ENCODE measurements around the gene NRXN2.
"Not testable (repeated sequence)": the region's sequence is repeated elsewhere in the genome, so short reads cannot be mapped to it uniquely, and the experiment has no call there.

NRXN2 gene

DNA sequence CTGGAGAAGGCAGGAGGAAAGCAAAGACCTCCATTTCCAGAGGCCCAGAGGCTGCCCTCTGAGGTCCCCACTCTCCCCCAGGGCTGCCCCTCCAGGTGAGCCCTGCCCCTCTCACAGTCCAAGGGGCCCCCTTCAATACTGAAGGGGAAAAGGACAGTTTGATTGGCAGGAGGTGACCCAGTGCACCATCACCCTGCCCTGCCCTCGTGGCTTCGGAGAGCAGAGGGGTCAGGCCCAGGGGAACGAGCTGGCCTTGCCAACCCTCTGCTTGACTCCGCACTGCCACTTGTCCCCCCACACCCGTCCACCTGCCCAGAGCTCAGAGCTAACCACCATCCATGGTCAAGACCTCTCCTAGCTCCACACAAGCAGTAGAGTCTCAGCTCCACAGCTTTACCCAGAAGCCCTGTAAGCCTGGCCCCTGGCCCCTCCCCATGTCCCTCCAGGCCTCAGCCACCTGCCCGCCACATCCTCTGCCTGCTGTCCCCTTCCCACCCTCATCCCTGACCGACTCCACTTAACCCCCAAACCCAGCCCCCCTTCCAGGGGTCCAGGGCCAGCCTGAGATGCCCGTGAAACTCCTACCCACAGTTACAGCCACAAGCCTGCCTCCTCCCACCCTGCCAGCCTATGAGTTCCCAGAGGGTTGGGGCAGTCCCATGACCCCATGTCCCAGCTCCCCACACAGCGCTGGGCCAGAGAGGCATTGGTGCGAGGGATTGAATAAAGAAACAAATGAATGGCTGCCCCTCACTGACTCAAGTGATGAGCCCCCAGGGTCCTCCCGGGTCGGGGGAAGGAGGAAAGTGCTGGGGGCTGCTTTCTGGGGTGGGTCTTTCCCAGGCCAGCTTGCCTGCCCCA, 121.2 kb downstream of the NRXN2 start:
- DNase-seq, result no peak

DNA sequence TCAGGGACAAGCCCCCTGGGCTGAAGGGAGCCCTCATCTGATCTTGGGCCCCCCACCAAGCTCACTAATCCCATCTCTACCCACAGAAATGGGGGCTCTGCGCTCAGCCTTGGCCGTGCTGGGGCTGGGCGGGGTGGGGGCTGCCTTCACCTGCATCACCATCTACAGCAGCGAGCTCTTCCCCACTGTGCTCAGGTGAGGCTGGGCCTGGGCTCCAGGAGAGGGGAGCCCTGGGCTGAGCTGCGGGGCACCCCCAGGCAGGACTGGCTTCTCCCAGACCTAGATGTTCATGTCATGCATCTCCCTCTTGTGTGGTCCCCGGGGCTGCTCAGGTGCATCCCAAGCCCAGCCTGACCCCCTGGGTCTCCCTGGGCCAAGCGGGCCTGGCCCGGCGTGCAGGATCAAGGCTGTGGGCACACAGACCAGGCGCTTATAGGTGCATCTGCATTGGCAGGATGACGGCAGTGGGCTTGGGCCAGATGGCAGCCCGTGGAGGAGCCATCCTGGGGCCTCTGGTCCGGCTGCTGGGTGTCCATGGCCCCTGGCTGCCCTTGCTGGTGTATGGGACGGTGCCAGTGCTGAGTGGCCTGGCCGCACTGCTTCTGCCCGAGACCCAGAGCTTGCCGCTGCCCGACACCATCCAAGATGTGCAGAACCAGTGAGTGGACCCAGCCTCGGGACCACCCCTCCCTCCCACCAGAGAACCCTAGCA, 122.6 kb downstream of the NRXN2 start:
- DNase-seq, result no peak

DNA sequence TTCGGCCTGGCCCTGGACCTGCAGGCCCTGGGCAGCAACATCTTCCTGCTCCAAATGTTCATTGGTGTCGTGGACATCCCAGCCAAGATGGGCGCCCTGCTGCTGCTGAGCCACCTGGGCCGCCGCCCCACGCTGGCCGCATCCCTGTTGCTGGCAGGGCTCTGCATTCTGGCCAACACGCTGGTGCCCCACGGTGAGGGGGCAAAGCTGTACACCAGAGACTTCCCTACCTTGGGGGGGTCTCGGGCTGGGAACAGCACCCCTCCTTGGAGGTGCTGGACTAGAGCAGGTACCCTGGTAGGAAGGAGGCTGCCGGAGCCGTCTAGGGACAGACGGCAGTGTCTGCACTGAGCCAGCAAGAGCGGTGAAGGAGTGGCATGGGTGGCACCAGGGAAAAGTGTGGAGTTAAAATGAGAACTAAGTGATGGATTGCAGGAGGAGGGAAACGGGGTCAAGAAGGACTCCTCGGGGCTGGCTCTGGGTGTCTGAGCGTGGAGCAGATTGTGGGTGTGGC, 123.2 kb downstream of the NRXN2 start:
- no peak for DNase-seq

DNA sequence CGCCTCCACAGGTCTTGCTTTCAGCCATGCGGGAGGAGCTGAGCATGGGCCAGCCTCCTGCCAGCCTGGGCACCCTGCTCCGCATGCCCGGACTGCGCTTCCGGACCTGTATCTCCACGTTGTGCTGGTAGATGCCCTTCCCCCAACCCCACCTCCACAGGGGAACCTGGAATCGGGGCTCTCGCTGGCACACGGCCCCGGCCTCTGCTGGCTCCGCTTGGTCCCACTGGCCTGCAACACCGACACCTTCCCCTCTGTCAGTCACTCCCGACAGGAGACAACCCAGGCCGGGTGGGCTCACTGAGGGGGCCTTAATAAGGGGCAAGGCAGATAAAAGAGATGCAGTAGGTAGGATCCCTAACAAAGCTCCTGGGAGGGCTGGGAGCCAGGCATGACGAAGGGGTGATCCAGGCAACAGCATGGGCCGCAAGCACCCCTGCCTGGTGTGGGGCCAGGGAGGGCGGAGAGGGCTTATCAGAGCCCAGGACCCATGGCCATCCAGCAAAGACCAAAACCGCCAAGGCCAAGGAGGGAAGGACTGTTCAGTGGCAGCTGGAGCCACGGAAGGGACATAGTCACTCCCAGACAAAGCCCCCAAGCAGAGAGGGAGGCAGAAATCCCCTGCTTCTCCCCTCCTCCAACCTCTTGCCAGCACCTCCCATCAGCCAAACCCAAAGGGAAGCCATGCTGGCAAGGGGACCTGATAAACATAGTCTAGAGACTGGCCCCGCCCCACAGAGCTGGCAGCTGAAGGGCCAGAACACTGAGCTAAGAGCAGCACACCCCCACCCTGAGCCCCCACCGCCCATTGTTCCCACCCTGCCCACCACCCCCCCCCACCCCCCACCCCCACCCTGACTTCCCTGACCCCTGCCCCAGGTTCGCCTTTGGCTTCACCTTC, 124.0 kb downstream of the NRXN2 start:
- DNase-seq, result no peak

DNA sequence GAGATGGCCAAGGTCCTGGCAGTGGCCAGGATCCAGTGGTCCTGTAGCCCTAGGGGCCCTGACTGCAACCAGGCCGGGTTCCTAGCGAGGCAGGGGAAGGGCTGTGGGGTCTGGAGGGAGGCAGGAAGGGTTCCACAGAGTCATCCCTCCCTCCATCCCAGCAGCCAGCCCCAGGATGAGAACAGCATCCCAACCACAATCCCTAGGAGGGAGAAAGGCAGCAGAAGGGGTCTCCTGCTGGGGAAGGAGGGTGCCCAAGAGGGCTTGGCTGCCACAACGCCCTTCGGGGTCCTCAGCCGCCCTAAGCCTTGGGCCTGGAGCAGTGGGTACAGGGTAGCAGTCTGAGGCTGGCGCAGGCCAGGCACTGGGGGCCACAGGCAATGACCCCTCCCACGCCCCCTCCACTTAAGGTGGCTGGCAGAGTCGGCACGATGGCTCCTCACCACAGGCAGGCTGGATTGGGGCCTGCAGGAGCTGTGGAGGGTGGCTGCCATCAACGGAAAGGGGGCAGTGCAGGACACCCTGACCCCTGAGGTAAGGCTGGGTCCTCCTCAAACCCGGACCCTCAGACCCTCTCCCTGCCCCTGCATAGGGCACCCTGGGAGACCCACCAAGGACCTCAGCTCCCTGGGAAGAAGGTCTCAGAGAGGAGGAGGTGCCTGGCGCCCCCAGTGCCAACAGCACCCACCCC, 124.7 kb downstream of the NRXN2 start:
- DNase-seq, result no peak

DNA sequence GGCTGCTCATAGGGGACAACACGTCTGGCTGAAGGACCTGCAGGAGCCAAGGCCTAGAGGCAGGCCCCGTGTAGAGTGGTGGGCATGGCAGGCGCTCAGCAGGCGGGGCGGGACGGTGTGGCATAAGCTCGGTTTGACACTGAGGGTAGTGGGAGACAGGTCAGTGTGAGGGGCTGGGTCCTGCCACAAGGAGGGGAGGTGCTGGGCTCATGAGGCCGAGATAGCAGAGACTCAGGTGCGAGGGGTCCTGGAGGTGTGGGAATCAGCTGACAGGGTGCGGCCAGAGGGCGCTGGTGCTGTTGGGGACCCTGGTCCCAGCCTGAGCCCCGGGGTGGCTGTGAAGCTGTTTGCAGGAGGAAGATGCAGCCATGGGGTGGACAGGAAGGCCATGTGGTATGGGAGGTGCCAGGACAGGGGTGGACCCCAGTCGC, 125.3 kb downstream of the NRXN2 start:
- DNase-seq, result no peak

DNA sequence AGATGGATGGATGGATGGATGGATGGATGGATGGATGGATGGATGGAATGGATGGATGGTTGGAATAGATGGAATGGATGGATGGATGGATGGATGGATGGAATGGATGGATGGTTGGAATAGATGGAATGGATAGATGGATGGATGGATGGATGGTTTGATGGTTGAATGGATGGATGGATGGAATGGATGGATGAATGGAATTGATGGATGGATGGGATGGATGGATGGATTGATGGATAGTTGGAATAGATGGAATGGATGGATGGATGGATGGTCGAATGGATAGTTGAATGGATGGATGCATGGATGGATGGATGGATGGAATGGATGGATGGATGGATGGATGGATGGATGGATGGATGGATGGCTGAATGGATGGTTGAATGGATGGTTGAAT, 127.1 kb downstream of the NRXN2 start:
- not testable (repeated sequence) for DNase-seq

DNA sequence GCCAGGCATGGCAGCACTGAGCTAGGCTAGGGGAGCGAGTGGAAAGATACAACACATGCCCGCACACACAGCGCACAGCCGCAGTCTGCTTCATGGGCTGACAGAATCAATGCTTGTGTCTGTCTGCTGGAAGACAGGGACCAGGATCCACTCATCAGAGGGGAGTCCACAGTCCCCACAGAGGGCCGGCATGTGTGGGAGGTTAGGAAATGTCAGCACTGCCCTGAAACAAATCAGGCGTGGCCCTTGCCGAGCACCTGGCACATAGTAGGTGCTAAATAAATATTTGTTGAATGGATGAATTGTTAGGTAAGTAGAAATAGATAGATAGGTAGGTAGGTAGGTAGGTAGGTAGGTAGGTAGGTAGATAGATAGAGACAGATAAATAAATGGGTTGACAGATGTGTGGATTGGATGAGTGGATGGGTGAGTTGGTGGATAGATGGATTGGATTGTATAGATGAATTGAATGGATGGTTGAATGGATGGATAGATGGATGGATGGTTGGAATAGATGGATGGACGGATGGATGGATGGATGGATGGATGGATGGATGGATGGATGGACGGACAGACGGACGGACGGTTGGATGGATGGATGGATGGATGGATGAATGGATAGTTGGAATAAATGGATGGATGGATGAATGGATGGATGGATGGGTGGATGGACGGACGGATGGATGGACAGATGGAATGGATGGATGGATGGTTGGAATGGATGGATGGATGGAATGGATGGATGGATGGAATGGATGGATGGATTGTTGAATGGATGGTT, 128.6 kb downstream of the NRXN2 start:
- no peak for DNase-seq

DNA sequence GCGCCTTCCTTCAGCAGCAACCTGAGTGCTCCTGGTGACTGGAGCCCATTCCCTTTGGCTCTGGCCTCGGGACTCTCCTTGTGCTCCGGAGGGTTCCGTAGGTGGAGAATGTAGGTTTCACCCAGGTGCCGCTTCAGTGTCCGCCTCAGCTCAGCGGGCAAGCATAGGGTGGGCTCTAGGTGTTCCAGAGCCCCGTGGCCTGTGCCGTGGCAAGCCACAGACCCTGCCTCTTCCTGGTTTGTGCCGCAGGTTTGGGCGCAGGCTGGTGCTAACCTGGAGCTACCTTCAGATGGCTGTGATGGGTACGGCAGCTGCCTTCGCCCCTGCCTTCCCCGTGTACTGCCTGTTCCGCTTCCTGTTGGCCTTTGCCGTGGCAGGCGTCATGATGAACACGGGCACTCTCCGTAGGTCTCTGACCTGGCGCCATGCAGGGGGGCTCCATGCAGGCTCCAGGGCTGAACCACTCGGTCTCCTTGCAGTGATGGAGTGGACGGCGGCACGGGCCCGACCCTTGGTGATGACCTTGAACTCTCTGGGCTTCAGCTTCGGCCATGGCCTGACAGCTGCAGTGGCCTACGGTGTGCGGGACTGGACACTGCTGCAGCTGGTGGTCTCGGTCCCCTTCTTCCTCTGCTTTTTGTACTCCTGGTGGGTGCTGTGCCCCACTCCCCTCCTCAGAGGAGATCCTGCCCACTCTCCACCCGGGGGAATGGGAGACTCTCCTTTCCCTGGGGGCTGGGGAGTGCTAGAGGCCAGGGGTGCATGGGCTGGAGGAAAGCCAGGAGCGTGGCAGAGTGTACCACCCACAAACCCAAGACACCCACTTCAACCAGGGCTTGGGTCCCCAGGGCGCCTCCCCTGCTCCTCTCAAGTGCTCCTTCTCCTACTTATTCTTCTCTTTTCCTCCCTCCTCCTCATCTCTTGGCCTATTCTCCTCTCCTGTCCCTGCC, 129.6 kb downstream of the NRXN2 start:
- no peak for DNase-seq

DNA sequence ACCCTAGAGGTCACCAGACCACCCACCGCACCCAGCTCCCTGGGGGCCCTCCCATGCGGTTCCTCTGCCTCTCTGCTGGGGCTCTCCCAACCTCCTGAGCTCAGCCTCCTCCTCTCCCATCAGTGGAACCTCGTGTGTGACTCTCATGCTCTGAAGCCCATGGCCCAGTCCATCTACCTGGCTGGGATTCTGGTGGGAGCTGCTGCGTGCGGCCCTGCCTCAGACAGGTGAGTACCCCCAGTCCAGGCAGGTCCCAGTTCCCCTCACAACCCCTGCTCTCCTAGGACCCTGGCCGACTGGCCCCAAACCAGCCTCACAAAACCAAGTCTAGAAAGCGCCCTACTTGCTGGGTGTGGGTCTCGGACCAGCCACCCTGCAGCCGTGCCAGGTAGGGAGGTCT, 130.3 kb downstream of the NRXN2 start:
- no peak for DNase-seq

DNA sequence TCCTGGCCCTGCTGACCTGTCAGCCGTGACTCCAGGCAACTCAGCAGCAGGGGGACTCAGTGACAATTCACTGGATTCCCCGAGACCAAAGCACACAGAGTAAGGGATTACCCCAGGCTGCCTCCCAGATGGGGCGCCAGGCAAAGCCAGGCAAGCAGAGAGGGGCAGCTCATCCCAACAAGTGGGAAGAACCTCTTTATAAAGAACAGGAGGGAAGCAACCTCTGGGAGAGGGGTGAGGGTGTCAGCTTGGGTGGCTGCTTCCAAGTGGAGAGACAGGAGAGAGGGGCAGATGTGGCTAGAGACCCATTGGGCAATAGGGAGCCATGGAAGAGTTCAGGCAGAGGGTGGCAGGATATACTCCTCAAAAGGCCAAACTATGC, 130.8 kb downstream of the NRXN2 start:
- no peak for DNase-seq

DNA sequence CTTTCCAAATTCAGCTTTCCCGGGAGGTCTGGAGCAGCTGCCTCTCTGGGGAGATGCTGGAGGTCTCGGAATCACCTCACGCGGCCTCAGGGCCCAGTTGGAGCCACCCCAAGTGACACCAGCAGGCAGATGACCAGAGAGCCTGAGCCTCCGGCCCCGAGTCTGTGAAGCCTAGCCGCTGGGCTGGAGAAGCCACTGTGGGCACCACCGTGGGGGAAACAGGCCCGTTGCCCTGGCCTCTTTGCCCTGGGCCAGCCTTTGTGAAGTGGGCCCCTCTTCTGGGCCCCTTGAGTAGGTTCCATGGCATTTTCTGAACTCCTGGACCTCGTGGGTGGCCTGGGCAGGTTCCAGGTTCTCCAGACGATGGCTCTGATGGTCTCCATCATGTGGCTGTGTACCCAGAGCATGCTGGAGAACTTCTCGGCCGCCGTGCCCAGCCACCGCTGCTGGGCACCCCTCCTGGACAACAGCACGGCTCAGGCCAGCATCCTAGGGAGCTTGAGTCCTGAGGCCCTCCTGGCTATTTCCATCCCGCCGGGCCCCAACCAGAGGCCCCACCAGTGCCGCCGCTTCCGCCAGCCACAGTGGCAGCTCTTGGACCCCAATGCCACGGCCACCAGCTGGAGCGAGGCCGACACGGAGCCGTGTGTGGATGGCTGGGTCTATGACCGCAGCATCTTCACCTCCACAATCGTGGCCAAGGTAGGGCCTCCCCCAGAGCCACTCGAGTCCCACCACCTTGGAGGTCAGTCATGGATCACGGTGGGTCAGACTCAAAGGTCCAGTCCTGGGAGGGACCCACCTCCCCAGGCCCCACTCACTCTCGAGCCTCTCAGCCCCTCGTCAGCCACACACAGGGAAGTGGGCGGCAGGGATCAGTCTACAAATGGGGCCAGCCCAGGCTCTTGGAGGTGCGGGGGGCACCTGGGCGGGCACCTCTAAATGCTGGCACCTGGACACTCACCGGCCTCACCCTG, 131.5 kb downstream of the NRXN2 start:
- no peak for DNase-seq

DNA sequence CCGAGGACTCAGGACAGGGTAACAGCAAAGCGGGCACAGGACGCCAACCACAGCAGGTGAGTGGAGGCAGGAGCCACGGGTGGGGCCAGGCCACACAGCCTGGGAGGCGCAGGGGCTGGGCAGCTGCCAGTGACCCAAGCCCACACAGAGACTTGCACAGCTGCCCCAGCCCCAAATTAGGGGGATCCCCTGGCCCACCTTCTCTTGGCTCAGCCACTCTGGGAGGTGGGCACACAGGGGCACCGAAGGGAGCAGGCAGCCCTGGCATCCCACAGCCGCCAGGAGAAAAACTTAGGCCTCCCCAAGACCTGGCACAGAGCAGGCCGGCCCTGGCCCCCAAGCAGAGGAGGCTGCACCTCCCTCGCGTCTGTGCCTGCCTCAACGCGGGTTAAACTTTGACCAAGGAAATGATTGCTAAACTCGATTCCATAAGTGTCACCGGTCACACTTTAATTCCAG, 132.2 kb downstream of the NRXN2 start, which contains the start of gene SLC22A12:
Gene SLC22A12 (plus strand): TSS at position 458 of the 459 bp plus-strand sequence. CDS start 337 bp downstream, outside the sequence.
- DNase-seq, result no peak

DNA sequence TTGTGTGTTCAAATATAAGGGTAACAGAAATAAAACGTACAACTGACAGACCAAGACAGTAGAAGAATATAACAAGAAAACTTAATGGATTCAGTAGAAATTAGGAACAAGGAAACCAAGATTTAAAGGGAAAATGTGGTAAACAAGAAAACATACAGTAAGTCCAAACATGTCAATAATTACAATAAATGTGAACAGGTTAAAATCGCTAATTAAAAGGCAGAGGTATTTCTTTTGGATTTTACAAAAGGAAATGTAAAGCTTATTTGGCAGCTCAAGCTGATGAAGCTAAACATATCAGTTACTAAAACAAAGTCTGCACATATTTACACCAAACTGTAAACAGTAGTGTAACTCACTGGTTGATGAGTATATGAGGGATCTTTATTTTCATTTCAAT, 134.3 kb downstream of the NRXN2 start:
- no peak for DNase-seq

DNA sequence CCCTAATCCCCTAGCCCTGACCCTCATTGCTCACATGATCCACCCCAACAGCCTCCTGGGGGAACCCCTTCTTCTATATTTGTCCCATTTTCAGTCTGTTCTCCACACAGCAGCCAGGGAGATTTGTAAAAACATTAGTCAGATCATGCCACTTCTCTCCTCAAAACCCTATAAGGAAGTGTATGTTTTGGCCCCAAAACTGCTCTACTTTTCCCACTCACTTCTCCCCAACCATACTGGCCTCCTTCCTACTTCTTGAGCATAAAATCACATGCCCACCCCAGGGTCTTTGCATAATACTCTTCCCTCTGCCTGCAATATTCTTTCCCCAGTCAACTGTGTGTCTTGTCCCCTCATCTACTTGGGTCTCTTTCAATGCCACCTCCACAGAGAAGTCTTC, 136.6 kb downstream of the NRXN2 start:
- no peak for DNase-seq

DNA sequence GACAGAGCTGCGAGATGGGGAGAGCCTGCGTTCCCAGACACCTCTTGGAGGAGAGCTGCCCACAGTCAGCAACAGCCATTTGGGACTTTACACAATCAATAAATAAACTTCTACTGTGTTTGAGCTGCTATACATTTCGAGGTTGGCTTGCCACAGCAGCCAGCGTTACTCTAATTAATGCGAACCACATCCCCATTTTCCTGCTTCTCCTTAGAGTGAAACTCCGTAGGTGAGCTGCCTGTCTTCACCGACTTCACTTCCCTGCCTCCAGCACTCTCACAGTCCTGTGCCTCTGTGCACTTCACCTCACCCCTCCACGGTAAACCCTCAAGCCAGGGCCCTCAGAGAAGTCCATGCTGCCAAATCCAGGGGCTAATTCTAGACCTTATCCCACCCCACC, 137.8 kb downstream of the NRXN2 start:
- DNase-seq, result no peak

DNA sequence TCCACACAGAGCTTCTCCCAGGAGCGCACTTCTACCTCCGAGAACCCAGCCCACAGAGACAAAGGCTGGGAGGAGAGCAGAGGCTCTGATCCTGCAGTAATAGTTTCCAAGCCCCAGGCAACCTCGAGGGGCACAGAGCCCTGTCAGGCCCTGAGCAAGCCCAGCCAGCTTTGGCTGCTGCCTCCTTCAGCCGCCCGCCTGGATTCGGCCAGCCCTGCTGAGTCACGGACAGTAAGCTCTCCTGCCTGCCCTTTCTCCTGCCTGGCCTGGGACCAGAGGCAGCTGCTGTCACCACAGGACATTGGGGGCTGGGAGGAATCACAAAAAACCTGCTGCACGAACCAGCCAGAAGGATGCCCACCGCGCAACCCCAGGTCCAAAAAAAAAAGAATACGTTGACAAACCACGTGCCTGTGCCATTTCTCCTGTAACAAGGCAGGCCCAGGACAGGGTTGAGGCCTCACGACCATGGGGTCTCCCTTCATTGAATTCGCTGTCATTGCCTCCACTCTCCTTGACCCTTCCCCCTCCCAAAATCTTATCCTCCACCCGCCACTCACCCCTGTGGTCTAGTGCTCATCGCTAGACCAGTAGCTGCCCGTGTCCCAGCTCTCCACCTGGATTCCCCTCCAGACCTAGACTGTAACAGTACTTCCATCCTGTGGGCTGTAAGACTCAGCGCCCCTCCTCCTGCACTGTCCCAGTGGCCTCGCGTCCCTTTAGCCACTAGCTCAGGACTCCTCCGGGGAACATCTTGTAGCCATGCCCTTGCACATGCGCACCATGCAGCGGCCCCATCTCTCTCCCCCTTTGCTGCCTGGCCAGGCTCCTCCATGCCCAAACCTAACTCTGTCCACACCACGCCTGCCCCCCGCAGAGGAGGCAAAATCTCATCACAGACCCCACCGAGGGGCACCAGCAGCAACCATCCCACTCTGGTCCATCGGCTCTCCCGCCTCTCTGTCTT, 139.4 kb downstream of the NRXN2 start:
- DNase-seq, result no peak

DNA sequence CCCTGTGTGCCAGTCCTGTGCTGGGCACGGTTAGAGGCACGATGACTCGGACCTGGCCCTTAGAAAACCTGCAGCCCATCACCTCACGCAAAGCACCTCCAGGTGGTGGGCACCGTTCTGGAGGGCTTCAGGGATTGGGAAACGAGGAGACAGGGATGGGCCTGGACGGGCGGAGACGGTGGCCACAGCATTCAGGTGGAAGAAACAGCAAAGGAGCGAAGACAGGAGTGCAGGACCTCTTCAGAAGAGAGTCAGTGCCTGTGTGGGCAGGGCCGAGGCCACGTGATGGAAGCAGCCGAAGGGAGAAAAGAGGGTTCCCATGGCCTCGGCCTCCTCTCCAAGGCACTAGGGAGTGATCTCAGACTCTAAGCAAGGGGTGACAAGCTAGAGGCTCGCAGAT, 140.1 kb downstream of the NRXN2 start:
- no peak for DNase-seq

All from effector CD8-positive, alpha-beta T cell (primary cell).